H1 (cell line): ENCODE measurements around the gene CPA1.

Experiments
- GTF2F1 ChIP-seq: IDR thresholded peaks from 2 replicates; pipeline ENCODE4 v1.6.1; 2012; ENCODE audit warnings: low read depth, low read length, improper control_type of control experiment, borderline replicate concordance
- POLR2A ChIP-seq, 2 experiments: IDR thresholded peaks; 1 replicate in 1 of 2; 2 replicates in 1 of 2; pipeline ENCODE4 v1.6.1; 2011; ENCODE audit warnings: low read depth in 2 of 2, low read length in 2 of 2, mild to moderate bottlenecking in 2 of 2; ENCODE audit errors: control extremely low read depth in 1 of 2
- POLR2AphosphoS5 ChIP-seq: IDR thresholded peaks from 2 replicates; pipeline ENCODE4 v1.6.1; 2011; ENCODE audit warnings: low read depth, low read length
- TAF1 ChIP-seq: IDR thresholded peaks from 2 replicates; pipeline ENCODE4 v1.6.1; 2011; ENCODE audit warnings: mild to moderate bottlenecking, low read depth, low read length
- TF ChIP-seq, protein P1 (sequence below), 3 experiments: IDR thresholded peaks; 1 replicate in 2 of 3; 2 replicates in 1 of 3; pipeline versions ENCODE4 v1.5.1 to v1.6.1; 2011; ENCODE audit warnings: low read length in 3 of 3, mild to moderate bottlenecking in 3 of 3, inconsistent platforms in 2 of 3, low read depth in 1 of 3, moderate library complexity in 1 of 3; ENCODE audit not compliant: insufficient read depth in 1 of 3; ENCODE audit errors: control extremely low read depth in 1 of 3

GRCh38 chr7:130333832-130334231 is 46.5 kb upstream of the CPA1 start:
- no peak for TF ChIP-seq POLR2AphosphoS5
- TF ChIP-seq TAF1, result no peak
- no peak for TF ChIP-seq GTF2F1
- TF ChIP-seq, protein P1, sequence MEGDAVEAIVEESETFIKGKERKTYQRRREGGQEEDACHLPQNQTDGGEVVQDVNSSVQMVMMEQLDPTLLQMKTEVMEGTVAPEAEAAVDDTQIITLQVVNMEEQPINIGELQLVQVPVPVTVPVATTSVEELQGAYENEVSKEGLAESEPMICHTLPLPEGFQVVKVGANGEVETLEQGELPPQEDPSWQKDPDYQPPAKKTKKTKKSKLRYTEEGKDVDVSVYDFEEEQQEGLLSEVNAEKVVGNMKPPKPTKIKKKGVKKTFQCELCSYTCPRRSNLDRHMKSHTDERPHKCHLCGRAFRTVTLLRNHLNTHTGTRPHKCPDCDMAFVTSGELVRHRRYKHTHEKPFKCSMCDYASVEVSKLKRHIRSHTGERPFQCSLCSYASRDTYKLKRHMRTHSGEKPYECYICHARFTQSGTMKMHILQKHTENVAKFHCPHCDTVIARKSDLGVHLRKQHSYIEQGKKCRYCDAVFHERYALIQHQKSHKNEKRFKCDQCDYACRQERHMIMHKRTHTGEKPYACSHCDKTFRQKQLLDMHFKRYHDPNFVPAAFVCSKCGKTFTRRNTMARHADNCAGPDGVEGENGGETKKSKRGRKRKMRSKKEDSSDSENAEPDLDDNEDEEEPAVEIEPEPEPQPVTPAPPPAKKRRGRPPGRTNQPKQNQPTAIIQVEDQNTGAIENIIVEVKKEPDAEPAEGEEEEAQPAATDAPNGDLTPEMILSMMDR (IDR thresholded peaks at IDR 0.05; ENCODE audit: control extremely low read depth in 1 of 3, insufficient read depth in 1 of 3, low read depth in 1 of 3, low read length in 3 of 3), result no peak
- TF ChIP-seq POLR2A (IDR thresholded peaks at IDR 0.05; ENCODE audit: control extremely low read depth in 1 of 2, low read depth in 2 of 2, low read length in 2 of 2), result no peak
